Measurements from ENCODE around the gene MSI2. TPM values are rescaled to one million over a fixed set of nuclear protein-coding genes. Genes with fewer than 3 reads are reported as not detected.

Gene MSI2
- total RNA-seq, 1 donor from 2014 or later = 75.5 TPM

- no peak overlapping the region for H3K27ac Mint-ChIP-seq (ENCODE audit: unreplicated experiment)
- no peak for TF ChIP-seq CTCF (IDR thresholded peaks at IDR 0.05)
- peaks cover 12% of the 10 kb centered on the region for H3K4me1 Mint-ChIP-seq (ENCODE audit: unreplicated experiment)
- H3K27me3 Mint-ChIP-seq (ENCODE audit: unreplicated experiment) = no peaks in the 10 kb centered on the region
- no peaks in the 10 kb centered on the region for H3K9me3 Mint-ChIP-seq (ENCODE audit: unreplicated experiment)
- H3K36me3 Mint-ChIP-seq (ENCODE audit: unreplicated experiment) = peaks cover 15% of the 10 kb centered on the region
- H3K4me3 Mint-ChIP-seq (ENCODE audit: unreplicated experiment) = no peak overlapping the region
- no peak for DNase-seq (ENCODE audit: extremely low spot score, unreplicated experiment)
Observed at GRCh38 chr17:57627591-57627990, 371.3 kb downstream of the MSI2 start.

GRCh38 chr17:57628421-57628820 lies 372.1 kb downstream of the MSI2 start:
- no peaks in the 10 kb centered on the region for H3K27me3 Mint-ChIP-seq (ENCODE audit: unreplicated experiment)
- no peak overlapping the region for H3K27ac Mint-ChIP-seq (ENCODE audit: unreplicated experiment)
- no peak for TF ChIP-seq CTCF (IDR thresholded peaks at IDR 0.05)
- peaks cover 22% of the 10 kb centered on the region for H3K36me3 Mint-ChIP-seq (ENCODE audit: unreplicated experiment)
- H3K4me1 Mint-ChIP-seq (ENCODE audit: unreplicated experiment) = peaks cover 4% of the 10 kb centered on the region
- DNase-seq (ENCODE audit: extremely low spot score, unreplicated experiment) = no peak
- no peak overlapping the region for H3K4me3 Mint-ChIP-seq (ENCODE audit: unreplicated experiment)
- H3K9me3 Mint-ChIP-seq (ENCODE audit: unreplicated experiment) = no peaks in the 10 kb centered on the region

- no peaks in the 10 kb centered on the region for H3K9me3 Mint-ChIP-seq (ENCODE audit: unreplicated experiment)
- no peak for TF ChIP-seq CTCF (IDR thresholded peaks at IDR 0.05)
- H3K36me3 Mint-ChIP-seq (ENCODE audit: unreplicated experiment) = peaks cover 27% of the 10 kb centered on the region
- H3K27me3 Mint-ChIP-seq (ENCODE audit: unreplicated experiment) = no peaks in the 10 kb centered on the region
- H3K27ac Mint-ChIP-seq (ENCODE audit: unreplicated experiment) = no peak overlapping the region
- no peaks in the 10 kb centered on the region for H3K4me1 Mint-ChIP-seq (ENCODE audit: unreplicated experiment)
- DNase-seq (ENCODE audit: extremely low spot score, unreplicated experiment) = no peak
- H3K4me3 Mint-ChIP-seq (ENCODE audit: unreplicated experiment) = no peak overlapping the region
Observed at GRCh38 chr17:57629470-57629869, 373.1 kb downstream of the MSI2 start.

- H3K36me3 Mint-ChIP-seq (ENCODE audit: unreplicated experiment) = peaks cover 25% of the 10 kb centered on the region
- no peak overlapping the region for H3K27ac Mint-ChIP-seq (ENCODE audit: unreplicated experiment)
- no peak for TF ChIP-seq CTCF (IDR thresholded peaks at IDR 0.05)
- H3K9me3 Mint-ChIP-seq (ENCODE audit: unreplicated experiment) = no peaks in the 10 kb centered on the region
- H3K27me3 Mint-ChIP-seq (ENCODE audit: unreplicated experiment) = no peaks in the 10 kb centered on the region
- no peaks in the 10 kb centered on the region for H3K4me1 Mint-ChIP-seq (ENCODE audit: unreplicated experiment)
- H3K4me3 Mint-ChIP-seq (ENCODE audit: unreplicated experiment) = no peak overlapping the region
- DNase-seq (ENCODE audit: extremely low spot score, unreplicated experiment) = no peak
Observed at GRCh38 chr17:57629886-57630285, 373.6 kb downstream of the MSI2 start.

GRCh38 chr17:57630736-57631135 lies 374.4 kb downstream of the MSI2 start:
- Mint-ChIP-seq H3K27ac (ENCODE audit: unreplicated experiment) (no peak overlapping the region), H3K36me3 (ENCODE audit: unreplicated experiment) (peaks cover 25% of the 10 kb centered on the region), H3K4me1 (ENCODE audit: unreplicated experiment) (no peaks in the 10 kb centered on the region), H3K4me3 (ENCODE audit: unreplicated experiment) (no peak overlapping the region), H3K27me3 (ENCODE audit: unreplicated experiment) (no peaks in the 10 kb centered on the region), H3K9me3 (ENCODE audit: unreplicated experiment) (no peaks in the 10 kb centered on the region)
- no peak for TF ChIP-seq CTCF (IDR thresholded peaks at IDR 0.05)
- DNase-seq (ENCODE audit: extremely low spot score, unreplicated experiment) = no peak

All from osteocyte (in vitro differentiated cells).